ENCODE results near the gene XRRA1. TPM values are rescaled to one million over a fixed set of nuclear protein-coding genes. Genes with fewer than 3 reads are reported as not detected.
"Not testable (repeated sequence)": the region's sequence is repeated elsewhere in the genome, so short reads cannot be mapped to it uniquely, and the experiment has no call there.

Gene XRRA1
- total and polyA plus RNA-seq, 2 of the 13 experiments (the other 11 are each of a cell fraction or from before 2014, with no cell fraction given) = 7.6 to 10.5 TPM

- H3K27me3 ChIP-seq (ENCODE audit: control insufficient read depth in 1 of 2, insufficient read depth in 2 of 2, low read length in 2 of 2); DNase-seq (ENCODE audit: low spot score); FAIRE-seq; CTCF ChIA-PET (ENCODE audit: low intra/inter-chr PET ratio, low total read pairs); H2AFZ ChIP-seq (ENCODE audit: low read length); H3K4me2 ChIP-seq (ENCODE audit: low read depth, low read length); H3K4me1 ChIP-seq (ENCODE audit: insufficient read depth, low read length); BruUV-seq (replicated peaks); POLR2A ChIA-PET; H3K27ac ChIP-seq (ENCODE audit: extremely low read length, insufficient read depth, low read length); intact Hi-C loops (cut with micrococcal nuclease; ENCODE audit: unreplicated experiment); H4K20me1 ChIP-seq (ENCODE audit: insufficient read depth, low read length); ATAC-seq; in situ Hi-C loops (cut with HindIII; ENCODE audit: extremely low pct_ligation_motif_present, low pct_unique_long_range_greater_than_20kb); H3K4me3 ChIP-seq (replicated peaks in 1 of 3; ENCODE audit: insufficient read depth in 1 of 3, low read depth in 2 of 3, low read length in 3 of 3); H3K9ac ChIP-seq (ENCODE audit: insufficient read depth, low read depth, low read length); H3K79me2 ChIP-seq (ENCODE audit: insufficient read depth, low read length): not testable (repeated sequence)
- peaks cover 28% of the 10 kb centered on the region for H3K9me3 ChIP-seq (ENCODE audit: low read length)
- WGBS (ENCODE audit: low lambda C conversion rate) = 98% methylated on average over 2 of the region's 2 CpGs
- H3K36me3 ChIP-seq (replicated peaks in 1 of 2; ENCODE audit: control insufficient read depth in 1 of 2, insufficient read depth in 2 of 2, low read length in 2 of 2) = peaks cover 14 to 60% of the 10 kb centered on the region in 2 experiments
These were observed 123.3 kb downstream of the XRRA1 start for GRCh38 chr11:74825596-74825995.

GRCh38 chr11:74824285-74824982 is 124.5 kb downstream of the XRRA1 start:
- ChIA-PET CTCF (ENCODE audit: low intra/inter-chr PET ratio, low total read pairs) (no interaction called here), POLR2A (no interaction called here)
- H3K4me1 ChIP-seq (ENCODE audit: insufficient read depth, low read length) = peaks cover 7% of the 10 kb centered on the region
- ATAC-seq (no peak), DNase-seq (ENCODE audit: low spot score) (no peak), FAIRE-seq (no peak)
- intact Hi-C loops (cut with micrococcal nuclease; ENCODE audit: unreplicated experiment) = no loop called here
- no peaks in the 10 kb centered on the region for H3K79me2 ChIP-seq (ENCODE audit: insufficient read depth, low read length)
- in situ Hi-C loops (cut with HindIII; ENCODE audit: extremely low pct_ligation_motif_present, low pct_unique_long_range_greater_than_20kb) = no loop called here
- peaks cover 28% of the 10 kb centered on the region for H3K9me3 ChIP-seq (ENCODE audit: low read length)
- BruUV-seq (replicated peaks) = no TSS peak
- no peaks in the 10 kb centered on the region for H4K20me1 ChIP-seq (ENCODE audit: insufficient read depth, low read length)
- no peak overlapping the region for H3K4me3 ChIP-seq (replicated peaks in 1 of 3; ENCODE audit: insufficient read depth in 1 of 3, low read depth in 2 of 3, low read length in 3 of 3)
- no peak overlapping the region for H3K9ac ChIP-seq (ENCODE audit: insufficient read depth, low read depth, low read length)
- WGBS (ENCODE audit: low lambda C conversion rate) = 97% methylated on average over 1 of the region's 1 CpG
- no peak overlapping the region for H3K4me2 ChIP-seq (ENCODE audit: low read depth, low read length)
- TF ChIP-seq MAFK (conservative IDR thresholded peaks at IDR 0.05 in 1 of 2, IDR thresholded peaks at IDR 0.05 in 1 of 2; ENCODE audit: low read length in 2 of 2) = peak; percentile 82 to 83
- TF ChIP-seq MIER2 (CRISPR knock-in tag; IDR thresholded peaks at IDR 0.05) = no peak
- no peak for TF ChIP-seq ZNF441 (CRISPR knock-in tag; IDR thresholded peaks at IDR 0.05; ENCODE audit: borderline replicate concordance)
- no peak for TF ChIP-seq KMT2B (CRISPR knock-in tag; IDR thresholded peaks at IDR 0.05)
- TF ChIP-seq ZNF687 (CRISPR knock-in tag; IDR thresholded peaks at IDR 0.05) = no peak
- peak; percentile 83 for TF ChIP-seq MAFF (IDR thresholded peaks at IDR 0.05; ENCODE audit: low read depth, low read length)
- TF ChIP-seq HOXA7 (CRISPR knock-in tag; IDR thresholded peaks at IDR 0.05) = no peak
- H2AFZ ChIP-seq (ENCODE audit: low read length) = no peak overlapping the region
- no peaks in the 10 kb centered on the region for H3K27me3 ChIP-seq (ENCODE audit: control insufficient read depth in 1 of 2, insufficient read depth in 2 of 2, low read length in 2 of 2)
- no peak overlapping the region for H3K27ac ChIP-seq (ENCODE audit: extremely low read length, insufficient read depth, low read length)
- H3K36me3 ChIP-seq (replicated peaks in 1 of 2; ENCODE audit: control insufficient read depth in 1 of 2, insufficient read depth in 2 of 2, low read length in 2 of 2) = peaks cover 17 to 63% of the 10 kb centered on the region in 2 experiments
